Measurements from ENCODE around the gene PTPRD. TPM values are rescaled to one million over a fixed set of nuclear protein-coding genes. Genes with fewer than 3 reads are reported as not detected.

PTPRD gene
- total and polyA plus RNA-seq, 2 donors (not counting 1 experiment from before 2014, with no cell fraction given): not detected

- H3K9me3 ChIP-seq (ENCODE audit: control extremely low read depth in 1 of 3, control insufficient read depth in 2 of 3, insufficient read depth in 1 of 3, low read length in 2 of 3): no peaks in the 10 kb centered on the region
- no peak overlapping the region for H3K9ac ChIP-seq (ENCODE audit: low read length)
- POLR2A ChIA-PET: no interaction called here
- H4K20me1 ChIP-seq (ENCODE audit: control insufficient read depth, insufficient read depth, low read length, poor library complexity, severe bottlenecking): no peaks in the 10 kb centered on the region
- H3K4me3 Mint-ChIP-seq: no peak overlapping the region
- intact Hi-C loops (cut with micrococcal nuclease): no loop called here
- TF ChIP-seq CTCF (IDR thresholded peaks at IDR 0.05) (no peak), EZH2 (IDR thresholded peaks at IDR 0.05; ENCODE audit: borderline replicate concordance, insufficient read depth, low read depth, low read length, poor library complexity, severe bottlenecking) (no peak)
- no peak overlapping the region for H3K4me2 ChIP-seq (replicated peaks; ENCODE audit: low read depth, low read length, poor library complexity, severe bottlenecking)
- CTCF ChIA-PET: no interaction called here
- WGBS (ENCODE audit: insufficient coverage): no CpG with 5 or more reads among the region's 3 CpGs
- H3K36me3 ChIP-seq (replicated peaks in 1 of 2; ENCODE audit: control extremely low read depth in 1 of 2, control insufficient read depth in 1 of 2, extremely low read depth in 1 of 2, insufficient read depth in 2 of 2, low read length in 1 of 2): no peaks in the 10 kb centered on the region
- no peak overlapping the region for H3K27ac Mint-ChIP-seq
- no peaks in the 10 kb centered on the region for H3K4me1 ChIP-seq (ENCODE audit: control insufficient read depth in 2 of 2, insufficient read depth in 2 of 2, low read length in 2 of 2)
- H3K79me2 ChIP-seq (ENCODE audit: control insufficient read depth, insufficient read depth, low read length): no peaks in the 10 kb centered on the region
- no peaks in the 10 kb centered on the region for H3K27me3 ChIP-seq (replicated peaks in 1 of 4; ENCODE audit: control extremely low read depth in 1 of 4, control insufficient read depth in 3 of 4, insufficient read depth in 4 of 4, low read length in 3 of 4)
- ATAC-seq (ENCODE audit: low read depth) (no peak), DNase-seq (no peak)
- no peak overlapping the region for H3K4me3 ChIP-seq (ENCODE audit: control extremely low read depth in 1 of 5, extremely low read depth in 1 of 5, insufficient read depth in 1 of 5, low read depth in 2 of 5, low read length in 4 of 5)
- H3K27ac ChIP-seq (ENCODE audit: low read length in 2 of 2): no peak overlapping the region
- H3K4me1 Mint-ChIP-seq: no peaks in the 10 kb centered on the region
- no peaks in the 10 kb centered on the region for H3K9me3 Mint-ChIP-seq (ENCODE audit: insufficient read depth)
- no peaks in the 10 kb centered on the region for H3K27me3 Mint-ChIP-seq
- H2AFZ ChIP-seq (ENCODE audit: insufficient read depth, low read depth, low read length, poor library complexity, severe bottlenecking): no peak overlapping the region
These were observed 1354.8 kb downstream of the PTPRD start for GRCh38 chr9:9257999-9258498.

- Histone ChIP-seq H3K79me2 (ENCODE audit: control insufficient read depth, insufficient read depth, low read length) (no peaks in the 10 kb centered on the region), H3K4me3 (ENCODE audit: control extremely low read depth in 1 of 5, extremely low read depth in 1 of 5, insufficient read depth in 1 of 5, low read depth in 2 of 5, low read length in 4 of 5) (no peak overlapping the region), H3K36me3 (replicated peaks in 1 of 2; ENCODE audit: control extremely low read depth in 1 of 2, control insufficient read depth in 1 of 2, extremely low read depth in 1 of 2, insufficient read depth in 2 of 2, low read length in 1 of 2) (no peaks in the 10 kb centered on the region), H4K20me1 (ENCODE audit: control insufficient read depth, insufficient read depth, low read length, poor library complexity, severe bottlenecking) (no peaks in the 10 kb centered on the region), H3K4me2 (replicated peaks; ENCODE audit: low read depth, low read length, poor library complexity, severe bottlenecking) (no peak overlapping the region), H3K4me1 (ENCODE audit: control insufficient read depth in 2 of 2, insufficient read depth in 2 of 2, low read length in 2 of 2) (no peaks in the 10 kb centered on the region), H3K27me3 (replicated peaks in 1 of 4; ENCODE audit: control extremely low read depth in 1 of 4, control insufficient read depth in 3 of 4, insufficient read depth in 4 of 4, low read length in 3 of 4) (no peaks in the 10 kb centered on the region), H3K9ac (ENCODE audit: low read length) (no peak overlapping the region), H2AFZ (ENCODE audit: insufficient read depth, low read depth, low read length, poor library complexity, severe bottlenecking) (no peak overlapping the region), H3K27ac (ENCODE audit: low read length in 2 of 2) (no peak overlapping the region), H3K9me3 (ENCODE audit: control extremely low read depth in 1 of 3, control insufficient read depth in 2 of 3, insufficient read depth in 1 of 3, low read length in 2 of 3) (no peaks in the 10 kb centered on the region)
- Mint-ChIP-seq H3K27ac (no peak overlapping the region), H3K27me3 (no peaks in the 10 kb centered on the region), H3K9me3 (ENCODE audit: insufficient read depth) (no peaks in the 10 kb centered on the region), H3K4me1 (no peaks in the 10 kb centered on the region), H3K4me3 (no peak overlapping the region)
- 72% methylated on average over 2 of the region's 2 CpGs for WGBS (ENCODE audit: insufficient coverage)
- no peak for ATAC-seq (ENCODE audit: low read depth)
- no peak for DNase-seq
- intact Hi-C loops (cut with micrococcal nuclease): no loop called here
- no peak for TF ChIP-seq EZH2 (IDR thresholded peaks at IDR 0.05; ENCODE audit: borderline replicate concordance, insufficient read depth, low read depth, low read length, poor library complexity, severe bottlenecking)
- no peak for TF ChIP-seq CTCF (IDR thresholded peaks at IDR 0.05)
- ChIA-PET POLR2A (no interaction called here), CTCF (no interaction called here)
These were observed 1366.1 kb downstream of the PTPRD start for GRCh38 chr9:9246726-9247125.

Measured in B cell (primary cell).